Mesothelial cell of epicardium (in vitro differentiated cells): ENCODE results near the gene BBS2. TPM values are rescaled to one million over a fixed set of nuclear protein-coding genes. Genes with fewer than 3 reads are reported as not detected.

ENCODE experiments used
- DNase-seq, 2 experiments: peaks; one replicate each; pipeline ENCODE4 v3.0.0; 2021; ENCODE audit warnings: low spot score in 2 of 2; ENCODE audit not compliant: unreplicated experiment in 2 of 2
- H3K27ac Mint-ChIP-seq: 2 replicates; pipeline ENCODE4 v1.8.0; 2021; ENCODE audit warnings: mixed read lengths
- H3K27me3 Mint-ChIP-seq: 2 replicates; pipeline ENCODE4 v1.8.0; 2021; ENCODE audit warnings: low read depth, mixed read lengths
- H3K36me3 Mint-ChIP-seq: 2 replicates; pipeline ENCODE4 v1.8.0; 2021; ENCODE audit warnings: mixed read lengths
- H3K4me1 Mint-ChIP-seq: 2 replicates; pipeline ENCODE4 v1.8.0; 2021; ENCODE audit warnings: mixed read lengths
- H3K4me3 Mint-ChIP-seq: 2 replicates; pipeline ENCODE4 v1.8.0; 2021; ENCODE audit warnings: mild to moderate bottlenecking, moderate library complexity, mixed read lengths
- H3K9me3 Mint-ChIP-seq: 2 replicates; pipeline ENCODE4 v1.8.0; 2021; ENCODE audit warnings: mixed read lengths
- CTCF ChIP-seq: fragments of 200-600 bp; sonication (generic); IDR thresholded peaks from one replicate; pipeline ENCODE4 v1.5.0; 2021; ENCODE audit warnings: antibody characterized with exemption; ENCODE audit not compliant: unreplicated experiment
- total RNA-seq: library from RNA; stranded (reverse); gene quantifications from 3 replicates; pipeline ENCODE4 v1.2.1, GENCODE V29; 2021

BBS2 gene
- total RNA-seq, 1 donor from 2014 or later, result 60.8 TPM

GRCh38 chr16:56450275-56450985 lies 69.4 kb downstream of the BBS2 start:
- Mint-ChIP-seq H3K36me3 (peaks cover 14% of the 10 kb centered on the region), H3K4me3 (peak overlapping the region; percentile 94), H3K27ac (peak overlapping the region; percentile 98), H3K27me3 (no peaks in the 10 kb centered on the region), H3K9me3 (no peaks in the 10 kb centered on the region), H3K4me1 (peaks cover 34% of the 10 kb centered on the region)
- TF ChIP-seq CTCF, result no peak
- DNase-seq, result no peak

GRCh38 chr16:56448005-56448404 lies 71.8 kb downstream of the BBS2 start:
- Mint-ChIP-seq H3K9me3 (no peaks in the 10 kb centered on the region), H3K27ac (no peak overlapping the region), H3K36me3 (peaks cover 11% of the 10 kb centered on the region), H3K4me3 (no peak overlapping the region), H3K4me1 (peaks cover 34% of the 10 kb centered on the region), H3K27me3 (no peaks in the 10 kb centered on the region)
- TF ChIP-seq CTCF, result no peak
- no peak for DNase-seq

GRCh38 chr16:56447286-56447685 lies 72.5 kb downstream of the BBS2 start:
- Mint-ChIP-seq H3K4me1 (peaks cover 28% of the 10 kb centered on the region), H3K36me3 (peaks cover 17% of the 10 kb centered on the region), H3K9me3 (no peaks in the 10 kb centered on the region), H3K27me3 (no peaks in the 10 kb centered on the region), H3K4me3 (no peak overlapping the region), H3K27ac (no peak overlapping the region)
- no peak for DNase-seq
- TF ChIP-seq CTCF, result no peak

- H3K4me3 Mint-ChIP-seq, result no peak overlapping the region
- H3K36me3 Mint-ChIP-seq, result peaks cover 31% of the 10 kb centered on the region
- no peak overlapping the region for H3K27ac Mint-ChIP-seq
- no peaks in the 10 kb centered on the region for H3K9me3 Mint-ChIP-seq
- no peaks in the 10 kb centered on the region for H3K4me1 Mint-ChIP-seq
- no peak for TF ChIP-seq CTCF
- H3K27me3 Mint-ChIP-seq, result no peaks in the 10 kb centered on the region
- DNase-seq, result no peak
Measured at GRCh38 chr16:56438038-56438437, 81.8 kb downstream of the BBS2 start.

GRCh38 chr16:56436258-56436657 lies 83.6 kb downstream of the BBS2 start:
- TF ChIP-seq CTCF, result no peak
- Mint-ChIP-seq H3K4me3 (no peak overlapping the region), H3K4me1 (no peaks in the 10 kb centered on the region), H3K27me3 (no peaks in the 10 kb centered on the region), H3K9me3 (no peaks in the 10 kb centered on the region), H3K27ac (no peak overlapping the region), H3K36me3 (peaks cover 21% of the 10 kb centered on the region)
- DNase-seq, result no peak

Other genes with a start within 250 kb of the BBS2 start
- 54.6 to 60.0 TPM (median 58.1 TPM) in 3 replicates for gene AMFR, start 94.5 kb downstream of the BBS2 start, total RNA-seq
- 134 to 141 TPM (median 136 TPM) in 3 replicates for gene NUDT21, start 68.7 kb downstream of the BBS2 start, total RNA-seq
- 34.3 to 37.2 TPM (median 35.5 TPM) in 3 replicates for gene OGFOD1, start 68.5 kb downstream of the BBS2 start, total RNA-seq
- not detected in 3 replicates for gene MT4, start 45.0 kb upstream of the BBS2 start, total RNA-seq
- not detected in 3 replicates for gene MT3, start 69.5 kb upstream of the BBS2 start, total RNA-seq
- 4.4 to 5.7 TPM (median 5.3 TPM) in 3 replicates for gene MT2A, start 88.6 kb upstream of the BBS2 start, total RNA-seq
- gene MT1E, start 105.8 kb upstream of the BBS2 start, total RNA-seq, result 0.99 TPM in 1 of 3 replicates, not detected in the others
- not detected in 3 replicates for gene MT1M, start 112.6 kb upstream of the BBS2 start, total RNA-seq
- not detected in 3 replicates for gene MT1A, start 118.6 kb upstream of the BBS2 start, total RNA-seq
- gene MT1B, start 131.9 kb upstream of the BBS2 start, total RNA-seq, result not detected in 3 replicates
- gene MT1F, start 137.9 kb upstream of the BBS2 start, total RNA-seq, result 0.63 to 0.95 TPM (median 0.66 TPM) in 3 replicates
- not detected in 3 replicates for gene MT1G, start 148.0 kb upstream of the BBS2 start, total RNA-seq
- gene MT1H, start 149.8 kb upstream of the BBS2 start, total RNA-seq, result not detected in 3 replicates
- gene MT1X, start 162.4 kb upstream of the BBS2 start, total RNA-seq, result 6.8 to 8.9 TPM (median 7.1 TPM) in 3 replicates
- 66.3 to 74.6 TPM (median 69.1 TPM) in 3 replicates for gene NUP93, start 210.1 kb upstream of the BBS2 start, total RNA-seq